Stomach (tissue), 9 donors: ENCODE data around the gene COL6A1. TPM values are rescaled to one million over a fixed set of nuclear protein-coding genes. Genes with fewer than 3 reads are reported as not detected.
"Not testable (repeated sequence)": the region's sequence is repeated elsewhere in the genome, so short reads cannot be mapped to it uniquely, and the experiment has no call there.

Source experiments
- DNase-seq, 2 donors: peaks; one replicate each; pipeline versions ENCODE4 v3.0.0 to v3.0.0-alpha.2; 2013 to 2019
- H3K27ac ChIP-seq, 5 donors: fragments of 200-600 bp in 4 of 5; sonication (generic) in 4 of 5; one replicate each; pipeline ENCODE4 v1.5.1; 2013 to 2019; ENCODE audit warnings: mild to moderate bottlenecking in 1 of 5, moderate library complexity in 1 of 5
- H3K27me3 ChIP-seq, 3 donors: fragments of 200-600 bp; sonication (generic); one replicate each; pipeline ENCODE4 v1.5.1; 2017 to 2019; ENCODE audit warnings: mixed run types in 1 of 3
- H3K36me3 ChIP-seq, 4 donors: fragments of 200-600 bp; sonication (generic); 1 replicate in 3 of 4; 2 replicates in 1 of 4; pipeline ENCODE4 v1.5.1; 2016 to 2019
- H3K4me1 ChIP-seq, 4 donors: fragments of 200-600 bp; sonication (generic); one replicate each; pipeline ENCODE4 v1.5.1; 2016 to 2019
- H3K4me3 ChIP-seq, 4 donors: fragments of 200-600 bp; sonication (generic) in 3 of 4; one replicate each; pipeline ENCODE4 v1.5.1; 2016 to 2019; ENCODE audit warnings: mild to moderate bottlenecking in 1 of 4
- H3K9me3 ChIP-seq, 4 donors: fragments of 200-600 bp; sonication (generic); one replicate each; pipeline ENCODE4 v1.5.1; 2016 to 2019
- CTCF ChIP-seq, 7 experiments: fragments of 450-650 bp in 4 of 7; fragments of 200-600 bp in 3 of 7; sonication (generic) in 3 of 7; IDR thresholded peaks; one replicate each; pipeline ENCODE4 v1.5.1; 2016 to 2019; ENCODE audit warnings: antibody characterized with exemption in 7 of 7, control low read depth in 2 of 7, mild to moderate bottlenecking in 1 of 7
- EP300 ChIP-seq: sonication (generic); formaldehyde crosslinking; IDR thresholded peaks from one replicate; pipeline ENCODE4 v1.6.1; 2017; ENCODE audit warnings: antibody characterized with exemption
- POLR2A ChIP-seq, 4 donors: fragments of 450-650 bp; IDR thresholded peaks; one replicate each; pipeline ENCODE4 v1.6.1; 2016; ENCODE audit warnings: antibody characterized with exemption in 4 of 4, control low read depth in 2 of 4, mild to moderate bottlenecking in 1 of 4, moderate library complexity in 1 of 4
- POLR2AphosphoS5 ChIP-seq, 3 donors: sonication (generic); formaldehyde crosslinking; IDR thresholded peaks; one replicate each; pipeline ENCODE4 v1.6.1; 2016; ENCODE audit warnings: antibody characterized with exemption in 3 of 3
- WGBS, 5 donors: extraction: QIAGEN DNeasy Blood & Tissue Kit in 3 of 5; methylation state at CpG; one replicate each; pipeline versions ENCODE4 v1.1.5 to v1.1.7; 2013 to 2018; 5-methylcytosine and 5-hydroxymethylcytosine counted together
- intact Hi-C: fragments of 100-400 bp; cut with DNase I; formaldehyde crosslinking; loops from one replicate; pipeline ENCODE4 v1.15.1; 2023; ENCODE audit warnings: low total_unique reads
- polyA plus RNA-seq, 3 donors: library from polyadenylated mRNA; stranded (reverse); fragments of 200-250 nt; gene quantifications; one replicate each; pipeline ENCODE4 v1.2.3, GENCODE V29; 2013
- total RNA-seq, 5 donors: library from RNA; depleted of rRNA; stranded (reverse); fragments of >200 nt; gene quantifications; one replicate each; pipeline versions ENCODE4 v1.1.0 to v1.2.3, GENCODE V29; 2014 to 2016
- donor health status: healthy with polysubstance abuse.
- donor health status: Bipolar disorder and iron deficiency.
- donor health status: healthy.

Gene COL6A1
- total and polyA plus RNA-seq, 8 donors: 63.2 to 756 (median 254) TPM

- 91 to 95% (median 92%) methylated on average over 34 to 42 of the region's 42 CpGs for WGBS, 5 donors
- H3K4me1 ChIP-seq: no peaks in the 10 kb centered on the region
- TF ChIP-seq CTCF (IDR thresholded peaks at IDR 0.05) (no peak), POLR2AphosphoS5 (IDR thresholded peaks at IDR 0.05) (no peak), EP300 (no peak), POLR2A (IDR thresholded peaks at IDR 0.05) (no peak)
- DNase-seq: peak in 1 of 2 donors; percentile 21
- no peaks in the 10 kb centered on the region for H3K9me3 ChIP-seq
- H3K27me3 ChIP-seq: no peaks in the 10 kb centered on the region
- peaks cover 15 to 62% (median 53%) of the 10 kb centered on the region in 4 donors for H3K36me3 ChIP-seq
- no peak overlapping the region for H3K27ac ChIP-seq
- intact Hi-C loops: no loop called here
- no peak overlapping the region for H3K4me3 ChIP-seq
Measured at GRCh38 chr21:46003575-46004007, 22.0 kb downstream of the COL6A1 start.

- peak in 1 of 2 donors; percentile 15 for DNase-seq
- Histone ChIP-seq H3K9me3 (no peaks in the 10 kb centered on the region), H3K4me1 (no peaks in the 10 kb centered on the region), H3K27me3 (no peaks in the 10 kb centered on the region), H3K4me3 (no peak overlapping the region), H3K27ac (peak overlapping the region in 1 of 5 donors; percentile 54), H3K36me3 (peaks cover 13 to 55% (median 46%) of the 10 kb centered on the region in 4 donors)
- intact Hi-C loops: no loop called here
- WGBS, 5 donors: 79 to 85% (median 82%) methylated on average over 24 of the region's 24 CpGs
- TF ChIP-seq POLR2A (IDR thresholded peaks at IDR 0.05) (no peak), CTCF (IDR thresholded peaks at IDR 0.05) (no peak), EP300 (no peak), POLR2AphosphoS5 (IDR thresholded peaks at IDR 0.05) (no peak)
Measured at GRCh38 chr21:46004168-46004861, 22.7 kb downstream of the COL6A1 start.

GRCh38 chr21:46005081-46005480, 23.5 kb downstream of the COL6A1 start:
- Histone ChIP-seq H3K27me3 (no peaks in the 10 kb centered on the region), H3K4me3 (no peak overlapping the region), H3K9me3 (no peaks in the 10 kb centered on the region), H3K36me3 (peaks cover 11 to 50% (median 42%) of the 10 kb centered on the region in 4 donors), H3K4me1 (no peaks in the 10 kb centered on the region), H3K27ac (no peak overlapping the region)
- DNase-seq: no peak
- no peak for TF ChIP-seq POLR2A (IDR thresholded peaks at IDR 0.05)
- TF ChIP-seq EP300: no peak
- TF ChIP-seq POLR2AphosphoS5 (IDR thresholded peaks at IDR 0.05): no peak
- TF ChIP-seq CTCF (IDR thresholded peaks at IDR 0.05): no peak
- 69 to 86% (median 82%) methylated on average over 6 to 12 of the region's 12 CpGs for WGBS, 5 donors
- intact Hi-C loops: no loop called here

GRCh38 chr21:46005481-46005881, 23.9 kb downstream of the COL6A1 start:
- Histone ChIP-seq H3K36me3 (peaks cover 11 to 47% (median 38%) of the 10 kb centered on the region in 4 donors), H3K27ac (no peak overlapping the region), H3K9me3 (no peaks in the 10 kb centered on the region), H3K4me3 (no peak overlapping the region), H3K4me1 (no peaks in the 10 kb centered on the region), H3K27me3 (no peaks in the 10 kb centered on the region)
- WGBS, 5 donors: 88 to 96% (median 91%) methylated on average over 16 to 20 of the region's 20 CpGs
- peak in 1 of 2 donors; percentile 19 for DNase-seq
- intact Hi-C loops: no loop called here
- TF ChIP-seq EP300: no peak
- no peak for TF ChIP-seq CTCF (IDR thresholded peaks at IDR 0.05)
- TF ChIP-seq POLR2A (IDR thresholded peaks at IDR 0.05): no peak
- TF ChIP-seq POLR2AphosphoS5 (IDR thresholded peaks at IDR 0.05): no peak

GRCh38 chr21:46005894-46006546, 24.4 kb downstream of the COL6A1 start:
- H3K27ac ChIP-seq, H3K27me3 ChIP-seq, H3K4me3 ChIP-seq, intact Hi-C loops, H3K9me3 ChIP-seq, H3K4me1 ChIP-seq, DNase-seq: not testable (repeated sequence)
- 90 to 100% (median 94%) methylated on average over 6 to 53 of the region's 64 CpGs for WGBS, 5 donors
- peaks cover 11 to 41% (median 34%) of the 10 kb centered on the region in 4 donors for H3K36me3 ChIP-seq
